Pancreas (tissue), 10 donors: Measurements from ENCODE around the gene MRPL20. TPM values are rescaled to one million over a fixed set of nuclear protein-coding genes. Genes with fewer than 3 reads are reported as not detected.
A peak's percentile ranks its signal among the peaks of the same experiment; 100 is the strongest.

Experiments
- ATAC-seq, 4 donors: fragments of 200-7000 bp; cut with Tn5 transposase; one replicate each; pipeline versions ENCODE4 v1.8.0 to v1.9.1; 2020; ENCODE audit warnings: mild to moderate bottlenecking in 4 of 4, moderate library complexity in 4 of 4
- DNase-seq, 6 donors: peaks; one replicate each; pipeline ENCODE4 v3.0.0-alpha.2; 2020
- FAIRE-seq: peaks from 2 replicates; lab custom pipeline; 2012; peaks lifted over from hg19 to GRCh38; lab: Jason Lieb, UNC
- H3K27ac ChIP-seq, 4 donors: fragments of 200-600 bp; sonication (generic); 1 replicate in 3 of 4; 2 replicates in 1 of 4; pipeline versions ENCODE4 v1.5.0 to v1.8.0; 2020
- H3K27me3 ChIP-seq, 4 donors: fragments of 200-600 bp; one replicate each; pipeline ENCODE4 v1.8.0; 2021
- H3K36me3 ChIP-seq, 3 donors: fragments of 200-600 bp; sonication (generic) in 1 of 3; one replicate each; pipeline versions ENCODE4 v1.5.0 to v1.8.0; 2020 to 2021
- H3K4me1 ChIP-seq, 3 donors: fragments of 200-600 bp; one replicate each; pipeline ENCODE4 v1.8.0; 2021
- H3K4me3 ChIP-seq, 4 donors: fragments of 200-600 bp; sonication (generic) in 2 of 4; one replicate each; pipeline versions ENCODE4 v1.5.0 to v1.8.0; 2020 to 2021
- H3K9me3 ChIP-seq, 4 donors: fragments of 200-600 bp; one replicate each; pipeline ENCODE4 v1.8.0; 2021
- CTCF ChIP-seq, 4 donors: fragments of 200-600 bp; sonication (generic) in 3 of 4; IDR thresholded peaks; one replicate each; pipeline versions ENCODE4 v1.5.0 to v1.8.0; 2021; ENCODE audit warnings: antibody characterized with exemption in 4 of 4
- WGBS, 2 donors: extraction: QIAGEN DNeasy Blood & Tissue Kit; methylation state at CpG; one replicate each; pipeline ENCODE4 v1.1.7; 2013; 5-methylcytosine and 5-hydroxymethylcytosine counted together
- intact Hi-C, 3 donors: fragments of 100-400 bp; cut with DNase I; formaldehyde crosslinking; loops; one replicate each; pipeline versions ENCODE4 v1.11.1 to v1.14.2; 2022
- polyA plus RNA-seq, 2 donors: library from polyadenylated mRNA; stranded (reverse); fragments of 200-250 nt; gene quantifications; one replicate each; pipeline ENCODE4 v1.2.3, GENCODE V29; 2013
- total RNA-seq, 6 donors: library from RNA; stranded (reverse); fragmentation: NEBNext Ultra II Directional in 4 of 6; extraction: Animal tissue kit (Norgen Biotek cat#: 25700) in 4 of 6; gene quantifications; one replicate each; pipeline versions ENCODE4 v1.2.1 to v1.2.4, GENCODE V29; 2021 to 2023
- donor health status: healthy with polysubstance abuse.
- donor health status: DM: no; HTN: no; CAD: no; lungs with moderate emphysema.
- donor health status: DM: no; HTN: no; CAD: no.
- donor health status: control.
- donor health status: control.
- donor health status: Bipolar disorder and iron deficiency.
- donor health status: DM: yes; HTN: yes; CAD: no.
- donor health status: DM: no; HTN: no; CAD: no.
- donor health status: DM: no; HTN: no; CAD: no.
- donor health status: DM: yes; HTN: yes; CAD: no.

MRPL20 gene
- total and polyA plus RNA-seq, 8 donors, result 42.1 to 121 (median 56.6) TPM

GRCh38 chr1:1394116-1394515 is 13.0 kb downstream of the MRPL20 start:
- H3K27ac ChIP-seq, result no peak overlapping the region
- peak in 1 of 6 donors; percentile 11 for DNase-seq
- H3K4me3 ChIP-seq, result no peak overlapping the region
- H3K9me3 ChIP-seq, result no peaks in the 10 kb centered on the region
- H3K36me3 ChIP-seq, result peaks cover 2 to 69% (median 49%) of the 10 kb centered on the region in 3 donors
- no peaks in the 10 kb centered on the region for H3K27me3 ChIP-seq
- TF ChIP-seq CTCF (IDR thresholded peaks at IDR 0.05), result no peak
- H3K4me1 ChIP-seq, result peaks cover 4 to 9% (median 8%) of the 10 kb centered on the region in 3 donors
- no peak for ATAC-seq
- no peak for FAIRE-seq
- WGBS, 2 donors, result 95 to 98% methylated on average over 7 of the region's 7 CpGs
- intact Hi-C loops, result no loop called here

GRCh38 chr1:1393428-1393827 is 13.7 kb downstream of the MRPL20 start:
- 90 to 92% methylated on average over 11 of the region's 11 CpGs for WGBS, 2 donors
- FAIRE-seq (no peak), DNase-seq (peak in 1 of 6 donors; percentile 43), ATAC-seq (no peak)
- Histone ChIP-seq H3K36me3 (peaks cover 2 to 76% (median 51%) of the 10 kb centered on the region in 3 donors), H3K27me3 (no peaks in the 10 kb centered on the region), H3K4me3 (no peak overlapping the region), H3K9me3 (no peaks in the 10 kb centered on the region), H3K27ac (no peak overlapping the region), H3K4me1 (peaks cover 4 to 9% (median 8%) of the 10 kb centered on the region in 3 donors)
- no peak for TF ChIP-seq CTCF (IDR thresholded peaks at IDR 0.05)
- intact Hi-C loops, result no loop called here

- Histone ChIP-seq H3K27me3 (no peaks in the 10 kb centered on the region), H3K4me3 (no peak overlapping the region), H3K36me3 (peaks cover 2 to 80% (median 55%) of the 10 kb centered on the region in 3 donors), H3K4me1 (peaks cover 2 to 5% (median 5%) of the 10 kb centered on the region in 3 donors), H3K27ac (no peak overlapping the region), H3K9me3 (no peaks in the 10 kb centered on the region)
- FAIRE-seq, result no peak
- no peak for ATAC-seq
- DNase-seq, result peak in 1 of 6 donors; percentile 24
- intact Hi-C loops, result no loop called here
- TF ChIP-seq CTCF (IDR thresholded peaks at IDR 0.05), result no peak
- 95 to 96% methylated on average over 4 of the region's 4 CpGs for WGBS, 2 donors
These were observed 14.1 kb downstream of the MRPL20 start for GRCh38 chr1:1393014-1393413.

GRCh38 chr1:1391225-1391624 is 15.9 kb downstream of the MRPL20 start:
- no peak for TF ChIP-seq CTCF (IDR thresholded peaks at IDR 0.05)
- Histone ChIP-seq H3K27ac (no peak overlapping the region), H3K27me3 (no peaks in the 10 kb centered on the region), H3K4me1 (no peaks in the 10 kb centered on the region), H3K36me3 (peaks cover 6 to 90% (median 63%) of the 10 kb centered on the region in 3 donors), H3K4me3 (no peak overlapping the region), H3K9me3 (no peaks in the 10 kb centered on the region)
- ATAC-seq, result no peak
- intact Hi-C loops, result no loop called here
- WGBS, 2 donors, result 90 to 91% methylated on average over 12 of the region's 12 CpGs
- no peak for FAIRE-seq
- peak in 1 of 6 donors; percentile 20 for DNase-seq

- Histone ChIP-seq H3K4me3 (no peak overlapping the region), H3K27ac (no peak overlapping the region), H3K9me3 (no peaks in the 10 kb centered on the region), H3K27me3 (no peaks in the 10 kb centered on the region), H3K36me3 (peaks cover 6 to 95% (median 68%) of the 10 kb centered on the region in 3 donors), H3K4me1 (no peaks in the 10 kb centered on the region)
- no peak for TF ChIP-seq CTCF (IDR thresholded peaks at IDR 0.05)
- WGBS, 2 donors, result 88 to 90% methylated on average over 12 of the region's 12 CpGs
- ATAC-seq (no peak), FAIRE-seq (no peak), DNase-seq (peak in 1 of 6 donors; percentile 17)
- intact Hi-C loops, result no loop called here
These were observed 16.4 kb downstream of the MRPL20 start for GRCh38 chr1:1390675-1391074.
